Neural cell (in vitro differentiated cells): ENCODE measurements around the gene PLEKHD1.

Experiments
- EP300 ChIP-seq: fragments of 450-650 bp; conservative IDR thresholded peaks from 2 replicates; pipeline ENCODE4 v1.6.1; 2014; ENCODE audit warnings: antibody characterized with exemption, mild to moderate bottlenecking, moderate library complexity; ENCODE audit not compliant: poor library complexity, severe bottlenecking
- EZH2 ChIP-seq: fragments of 200-600, 300-800 bp; shearing (Covaris generic), sonication (generic); IDR thresholded peaks from 2 replicates; pipeline ENCODE4 v1.6.1; 2014; ENCODE audit warnings: antibody characterized with exemption, low read length, borderline replicate concordance, mild to moderate bottlenecking; ENCODE audit not compliant: insufficient read depth, poor library complexity, severe bottlenecking
- MXI1 ChIP-seq: fragments of 450-650 bp; conservative IDR thresholded peaks from 2 replicates; pipeline ENCODE4 v1.6.1; 2014; ENCODE audit warnings: antibody characterized with exemption, mild to moderate bottlenecking; ENCODE audit not compliant: poor library complexity, severe bottlenecking
- POLR2AphosphoS5 ChIP-seq: IDR thresholded peaks from 2 replicates; pipeline ENCODE4 v1.6.1; 2012
- RAD21 ChIP-seq: fragments of 450-650 bp; conservative IDR thresholded peaks from 2 replicates; pipeline ENCODE4 v1.6.1; 2014; ENCODE audit warnings: antibody characterized with exemption, mild to moderate bottlenecking, moderate library complexity
- TAF1 ChIP-seq: IDR thresholded peaks from 2 replicates; pipeline ENCODE4 v1.6.1; 2012; ENCODE audit warnings: low read depth
- TF ChIP-seq, protein P1 (sequence below): fragments of 450-650 bp; IDR thresholded peaks from 2 replicates; pipeline ENCODE4 v1.5.1; 2014; ENCODE audit warnings: antibody characterized with exemption, mild to moderate bottlenecking, moderate library complexity; ENCODE audit not compliant: poor library complexity, severe bottlenecking
- TF ChIP-seq, protein P2 (sequence below): IDR thresholded peaks from 2 replicates; pipeline ENCODE4 v1.6.1; 2012; ENCODE audit warnings: borderline replicate concordance

DNA sequence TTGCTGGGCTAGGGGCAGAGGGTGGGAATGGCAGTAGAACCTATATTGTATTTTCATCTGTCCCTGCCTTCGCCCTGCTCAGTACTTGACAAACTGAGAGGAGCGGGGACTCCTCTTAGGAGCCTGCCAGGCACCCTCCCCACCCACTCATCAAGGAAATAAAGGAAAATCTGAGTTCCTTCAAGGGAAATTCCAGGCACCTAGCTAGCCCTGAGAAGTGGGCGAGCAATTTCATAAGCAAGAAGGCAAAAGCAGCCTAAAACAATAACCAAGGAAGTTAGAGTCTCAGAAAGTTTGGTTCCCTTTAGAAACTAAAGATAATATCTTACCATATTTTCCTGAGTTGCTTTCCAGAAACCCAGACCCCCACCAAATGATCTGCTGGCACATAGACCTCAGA, 10.6 kb upstream of the PLEKHD1 start:
- TF ChIP-seq, protein P1, sequence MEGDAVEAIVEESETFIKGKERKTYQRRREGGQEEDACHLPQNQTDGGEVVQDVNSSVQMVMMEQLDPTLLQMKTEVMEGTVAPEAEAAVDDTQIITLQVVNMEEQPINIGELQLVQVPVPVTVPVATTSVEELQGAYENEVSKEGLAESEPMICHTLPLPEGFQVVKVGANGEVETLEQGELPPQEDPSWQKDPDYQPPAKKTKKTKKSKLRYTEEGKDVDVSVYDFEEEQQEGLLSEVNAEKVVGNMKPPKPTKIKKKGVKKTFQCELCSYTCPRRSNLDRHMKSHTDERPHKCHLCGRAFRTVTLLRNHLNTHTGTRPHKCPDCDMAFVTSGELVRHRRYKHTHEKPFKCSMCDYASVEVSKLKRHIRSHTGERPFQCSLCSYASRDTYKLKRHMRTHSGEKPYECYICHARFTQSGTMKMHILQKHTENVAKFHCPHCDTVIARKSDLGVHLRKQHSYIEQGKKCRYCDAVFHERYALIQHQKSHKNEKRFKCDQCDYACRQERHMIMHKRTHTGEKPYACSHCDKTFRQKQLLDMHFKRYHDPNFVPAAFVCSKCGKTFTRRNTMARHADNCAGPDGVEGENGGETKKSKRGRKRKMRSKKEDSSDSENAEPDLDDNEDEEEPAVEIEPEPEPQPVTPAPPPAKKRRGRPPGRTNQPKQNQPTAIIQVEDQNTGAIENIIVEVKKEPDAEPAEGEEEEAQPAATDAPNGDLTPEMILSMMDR = no peak
- TF ChIP-seq EP300 = no peak
- no peak for TF ChIP-seq POLR2AphosphoS5
- TF ChIP-seq RAD21 = no peak
- TF ChIP-seq EZH2 = no peak
- no peak for TF ChIP-seq TAF1
- TF ChIP-seq, protein P2, sequence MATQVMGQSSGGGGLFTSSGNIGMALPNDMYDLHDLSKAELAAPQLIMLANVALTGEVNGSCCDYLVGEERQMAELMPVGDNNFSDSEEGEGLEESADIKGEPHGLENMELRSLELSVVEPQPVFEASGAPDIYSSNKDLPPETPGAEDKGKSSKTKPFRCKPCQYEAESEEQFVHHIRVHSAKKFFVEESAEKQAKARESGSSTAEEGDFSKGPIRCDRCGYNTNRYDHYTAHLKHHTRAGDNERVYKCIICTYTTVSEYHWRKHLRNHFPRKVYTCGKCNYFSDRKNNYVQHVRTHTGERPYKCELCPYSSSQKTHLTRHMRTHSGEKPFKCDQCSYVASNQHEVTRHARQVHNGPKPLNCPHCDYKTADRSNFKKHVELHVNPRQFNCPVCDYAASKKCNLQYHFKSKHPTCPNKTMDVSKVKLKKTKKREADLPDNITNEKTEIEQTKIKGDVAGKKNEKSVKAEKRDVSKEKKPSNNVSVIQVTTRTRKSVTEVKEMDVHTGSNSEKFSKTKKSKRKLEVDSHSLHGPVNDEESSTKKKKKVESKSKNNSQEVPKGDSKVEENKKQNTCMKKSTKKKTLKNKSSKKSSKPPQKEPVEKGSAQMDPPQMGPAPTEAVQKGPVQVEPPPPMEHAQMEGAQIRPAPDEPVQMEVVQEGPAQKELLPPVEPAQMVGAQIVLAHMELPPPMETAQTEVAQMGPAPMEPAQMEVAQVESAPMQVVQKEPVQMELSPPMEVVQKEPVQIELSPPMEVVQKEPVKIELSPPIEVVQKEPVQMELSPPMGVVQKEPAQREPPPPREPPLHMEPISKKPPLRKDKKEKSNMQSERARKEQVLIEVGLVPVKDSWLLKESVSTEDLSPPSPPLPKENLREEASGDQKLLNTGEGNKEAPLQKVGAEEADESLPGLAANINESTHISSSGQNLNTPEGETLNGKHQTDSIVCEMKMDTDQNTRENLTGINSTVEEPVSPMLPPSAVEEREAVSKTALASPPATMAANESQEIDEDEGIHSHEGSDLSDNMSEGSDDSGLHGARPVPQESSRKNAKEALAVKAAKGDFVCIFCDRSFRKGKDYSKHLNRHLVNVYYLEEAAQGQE = no peak
- no peak for TF ChIP-seq MXI1
